GM18873 (cell line): ENCODE measurements around the gene TBX21.
"Not testable (repeated sequence)": the region's sequence is repeated elsewhere in the genome, so short reads cannot be mapped to it uniquely, and the experiment has no call there.

Source experiments
- ATAC-seq: cut with Tn5 transposase; IDR thresholded peaks from one replicate; pipeline ENCODE4 v1.9.1; 2021; ENCODE audit warnings: mild to moderate bottlenecking, moderate library complexity, moderate number of reproducible peaks; ENCODE audit not compliant: unreplicated experiment, low FRiP score

The TBX21 gene

DNA sequence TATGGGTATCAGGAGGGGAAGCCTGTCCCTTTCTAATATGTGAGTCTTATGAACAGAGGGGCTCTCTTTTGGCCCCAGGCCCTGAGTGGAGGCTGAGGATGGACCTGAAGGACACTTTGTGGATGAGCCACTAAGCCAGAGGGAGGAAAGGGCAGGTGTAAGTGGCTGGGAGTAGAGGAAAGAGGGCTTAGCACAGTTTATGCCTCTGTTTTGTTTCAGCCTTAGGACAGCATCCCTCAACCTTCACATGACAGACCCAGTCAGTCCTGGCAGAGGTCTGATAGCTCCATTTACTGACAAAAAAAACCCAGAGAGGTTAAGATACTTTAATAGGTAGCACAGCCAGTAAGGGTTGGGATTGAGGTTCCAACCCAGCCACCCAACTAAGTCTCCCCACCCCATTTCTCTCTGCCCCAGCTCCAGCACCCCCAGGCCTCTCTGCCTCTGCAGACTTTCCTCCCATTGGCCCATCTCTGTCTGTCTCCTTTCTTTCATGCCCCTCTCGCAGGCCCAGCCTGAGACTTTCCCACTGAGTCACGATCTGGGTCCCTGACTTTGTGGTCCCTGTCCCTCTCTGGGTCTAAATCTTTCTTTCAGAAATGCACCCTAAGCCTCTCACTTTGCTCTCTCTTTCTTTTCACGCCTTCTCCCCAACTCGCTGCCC is 4.7 kb upstream of the TBX21 start:
- ATAC-seq: no peak

DNA sequence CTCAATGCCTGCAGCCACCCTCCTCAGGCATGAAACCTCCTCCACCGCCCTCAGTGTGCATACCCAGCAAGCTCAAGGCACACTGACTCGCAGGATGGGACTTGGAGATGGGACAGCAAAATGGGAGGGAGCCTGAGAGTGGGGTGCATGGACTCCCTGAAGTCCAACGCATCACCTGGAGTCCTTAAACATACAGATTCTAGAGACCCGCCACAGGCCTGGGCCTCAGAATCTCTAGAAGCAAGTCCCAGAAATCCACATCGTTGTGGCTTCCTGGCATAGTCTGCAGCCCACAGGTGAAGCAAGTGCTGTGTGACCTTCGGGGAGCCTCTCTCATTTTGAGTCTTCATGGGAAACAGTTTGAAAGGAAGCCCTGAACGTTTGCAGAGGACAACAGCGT is 3.6 kb upstream of the TBX21 start:
- no peak for ATAC-seq

DNA sequence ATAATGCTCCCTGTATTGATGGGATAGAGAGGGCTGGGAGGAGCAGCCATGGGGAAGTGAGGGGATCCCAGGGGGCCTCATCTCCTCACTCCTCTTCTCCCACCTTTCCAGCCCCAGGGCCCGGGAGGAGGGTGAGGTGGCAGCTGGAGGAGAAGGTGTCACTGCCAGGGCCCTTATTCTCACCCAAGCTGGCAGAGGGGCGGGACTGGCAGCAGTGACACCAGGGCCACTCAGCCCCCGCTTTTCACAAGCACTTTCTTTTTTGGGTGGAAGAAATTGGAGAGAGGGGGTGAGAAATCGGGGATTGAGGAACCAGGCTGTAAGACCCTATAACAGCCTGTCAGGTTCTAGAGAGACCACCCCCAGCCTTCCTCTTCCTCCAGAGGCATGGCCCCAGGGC is 2.4 kb upstream of the TBX21 start:
- no peak for ATAC-seq

DNA sequence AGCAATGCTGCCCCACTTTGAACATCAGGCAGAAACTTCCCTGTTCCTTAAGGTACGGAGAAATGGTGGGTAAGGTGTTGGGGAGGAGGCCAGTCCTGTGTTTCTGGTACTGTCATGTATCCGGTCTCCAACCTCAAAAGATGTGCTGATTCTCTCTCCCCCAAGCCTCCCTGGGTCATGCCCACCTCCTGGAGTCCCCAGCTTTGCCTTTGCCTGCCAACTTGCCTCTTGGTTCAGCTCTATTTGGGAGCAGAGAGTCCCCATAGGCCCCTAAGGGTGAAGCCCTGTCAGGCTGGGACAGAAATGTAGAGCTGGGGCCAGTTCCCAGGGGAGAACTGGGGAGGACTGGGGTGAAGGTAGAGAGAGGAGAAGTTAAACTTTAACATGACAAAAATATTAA is 1.6 kb upstream of the TBX21 start:
- no peak for ATAC-seq

DNA sequence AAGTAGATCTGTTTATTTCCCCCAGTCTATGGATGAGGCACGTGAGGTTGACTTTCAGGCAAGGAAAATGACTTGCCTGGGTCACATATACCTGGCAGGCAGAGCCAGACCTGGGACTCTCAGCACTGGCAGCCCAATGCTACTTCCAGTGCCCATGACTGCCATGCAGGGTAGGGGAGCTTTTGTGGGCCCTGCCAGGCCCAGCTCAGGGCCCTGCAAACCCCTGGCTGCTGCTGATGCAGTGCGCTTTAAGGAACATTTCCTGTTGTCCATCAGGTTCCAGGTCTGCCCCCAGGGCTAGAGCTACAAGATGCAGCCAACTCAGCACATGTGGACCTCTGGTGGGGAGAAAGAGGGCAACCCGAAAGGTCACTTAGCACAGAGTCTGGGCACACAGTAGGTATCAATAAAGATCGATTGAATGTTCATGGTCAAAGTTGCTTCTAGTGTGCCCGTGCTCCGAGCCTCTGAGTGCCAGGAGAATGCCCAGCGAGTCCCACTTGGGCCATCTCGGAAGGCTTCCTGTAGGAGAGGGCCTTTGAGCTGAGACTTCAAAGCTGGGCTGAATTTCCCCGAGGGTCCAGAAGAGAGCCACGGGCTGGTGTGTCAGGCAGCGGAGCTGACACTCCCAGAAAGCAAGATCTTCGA is 513 bp upstream of the TBX21 start:
- ATAC-seq: no peak

DNA sequence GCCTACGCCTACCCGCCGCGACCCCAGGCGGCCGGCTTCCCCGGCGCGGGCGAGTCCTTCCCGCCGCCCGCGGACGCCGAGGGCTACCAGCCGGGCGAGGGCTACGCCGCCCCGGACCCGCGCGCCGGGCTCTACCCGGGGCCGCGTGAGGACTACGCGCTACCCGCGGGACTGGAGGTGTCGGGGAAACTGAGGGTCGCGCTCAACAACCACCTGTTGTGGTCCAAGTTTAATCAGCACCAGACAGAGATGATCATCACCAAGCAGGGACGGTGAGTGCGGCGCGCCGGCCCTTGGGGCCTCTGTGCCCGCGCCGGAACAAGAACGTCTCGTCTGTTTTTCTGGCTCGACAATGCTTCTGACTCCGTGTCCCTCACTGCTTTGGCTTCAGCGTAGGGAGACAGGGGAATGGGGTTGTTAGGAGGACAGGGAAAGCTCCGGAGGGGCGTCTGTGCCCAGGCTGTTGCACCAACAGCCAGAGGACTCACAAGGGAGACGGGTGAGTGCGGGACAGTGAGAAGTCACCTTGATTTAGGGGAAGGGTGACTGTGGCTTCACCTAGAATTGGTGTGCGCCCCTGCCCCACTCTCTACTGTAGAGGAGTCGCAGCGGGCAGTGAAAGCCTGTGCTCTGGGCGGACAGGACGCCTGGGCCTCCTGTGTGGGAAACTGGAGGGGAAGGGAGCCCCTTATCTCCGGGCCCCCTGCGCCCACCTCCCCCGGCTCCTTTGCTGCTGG is 806 bp downstream of the TBX21 start:
- ATAC-seq: no peak

DNA sequence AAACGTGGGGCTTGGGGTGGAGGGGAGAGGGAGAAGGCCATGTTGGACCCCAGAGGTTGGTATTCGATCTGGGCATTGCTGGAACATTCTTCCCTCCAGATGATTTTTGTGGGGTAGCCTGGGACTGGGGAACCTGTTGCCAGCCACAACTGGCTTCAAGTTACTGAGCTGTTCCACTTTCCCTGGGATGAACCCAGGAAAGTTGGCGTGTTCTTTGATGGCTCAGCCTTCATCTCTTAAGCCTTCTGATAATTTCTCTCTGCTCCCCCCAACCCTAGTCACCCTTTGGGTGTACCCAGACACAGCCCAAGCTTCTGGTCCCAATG is 2.1 kb downstream of the TBX21 start:
- ATAC-seq: no peak

DNA sequence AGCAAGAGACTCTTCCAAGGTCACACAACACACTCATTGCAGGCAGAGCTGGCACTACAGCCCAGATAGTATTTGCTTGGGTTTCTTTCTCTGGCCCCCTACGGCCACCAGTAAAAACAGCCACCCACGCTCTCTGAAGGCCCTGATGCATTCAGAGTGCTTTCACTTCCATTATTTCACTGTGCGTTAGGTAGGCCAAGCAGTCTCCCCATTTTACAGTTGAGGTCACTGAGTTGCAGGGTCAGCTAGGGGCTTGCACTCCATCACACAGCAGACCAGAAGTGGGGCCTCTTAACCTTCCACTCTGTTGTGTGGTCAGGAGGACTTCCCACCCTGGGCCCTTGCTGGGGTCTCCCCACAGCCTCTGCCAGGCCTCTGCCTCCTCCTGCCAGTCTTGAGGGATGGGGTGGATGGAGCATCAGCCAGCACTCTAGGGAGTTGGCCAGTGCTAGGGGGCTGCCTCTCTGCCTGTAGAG is 2.5 kb downstream of the TBX21 start:
- no peak for ATAC-seq

DNA sequence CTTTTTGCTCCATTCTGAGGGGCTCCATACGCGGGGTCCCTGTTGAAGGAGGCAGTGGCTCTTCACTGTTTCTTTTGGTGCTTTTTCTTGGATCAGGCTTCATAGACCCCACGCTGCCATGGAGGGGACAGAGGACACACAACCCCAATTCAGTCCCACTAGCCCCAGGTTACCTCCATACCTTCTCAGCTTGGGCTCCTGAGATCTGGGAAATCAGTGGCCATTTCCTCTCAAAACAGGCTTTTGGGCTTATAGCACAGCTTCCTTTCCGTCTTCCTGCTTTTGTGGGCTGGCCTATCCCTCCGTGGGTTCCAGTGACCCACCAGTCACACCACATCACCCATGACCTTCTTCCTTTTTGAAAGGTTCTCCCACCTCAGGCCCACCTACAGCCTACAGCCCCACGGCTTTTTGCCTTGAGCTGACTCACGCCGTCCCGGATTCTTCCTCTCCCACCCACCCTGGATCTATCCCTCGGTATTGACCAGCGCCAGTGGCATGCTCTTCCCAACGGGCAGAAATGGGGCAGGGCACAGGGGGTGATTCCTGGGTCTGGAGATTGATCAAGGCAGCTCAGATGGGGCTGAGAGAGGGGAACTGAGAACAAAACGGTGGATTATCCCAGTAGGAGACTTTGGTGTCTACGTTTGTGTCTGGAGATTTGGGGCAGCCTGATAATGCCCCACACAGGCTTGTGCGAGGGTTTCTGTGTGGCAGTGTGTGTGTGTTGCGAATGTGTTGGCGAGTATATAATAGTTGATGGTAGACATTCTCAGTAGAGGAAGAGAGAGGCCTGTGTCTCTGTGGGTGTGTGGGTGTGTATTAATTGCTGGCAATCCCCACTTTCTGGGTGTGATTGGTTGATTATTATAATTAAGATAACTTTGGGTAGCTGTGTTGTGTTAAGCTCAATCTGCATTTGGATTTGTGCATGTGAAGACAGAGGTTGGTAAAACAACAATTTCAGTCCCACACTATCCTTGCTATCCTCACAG is 3.8 kb downstream of the TBX21 start:
- no peak for ATAC-seq

DNA sequence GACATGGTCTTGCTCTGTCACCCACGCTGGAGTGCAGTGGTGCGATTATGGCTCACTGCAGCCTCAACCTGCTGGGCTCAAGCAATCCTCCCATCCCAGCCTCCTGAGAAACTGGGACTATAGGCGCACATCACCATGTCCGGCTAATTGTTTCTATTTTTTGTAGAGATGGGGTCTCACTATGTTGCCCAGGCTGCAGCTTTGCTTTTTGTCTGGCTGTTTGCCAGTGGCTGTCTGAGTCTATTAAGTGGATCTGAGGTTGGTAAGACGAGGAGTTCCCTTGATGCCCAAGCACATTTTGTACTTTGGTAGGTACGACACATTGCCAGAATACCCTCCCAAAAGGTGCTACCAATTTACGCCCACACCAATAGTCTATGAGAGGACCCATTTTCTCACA is 5.1 kb downstream of the TBX21 start:
- ATAC-seq: no peak

DNA sequence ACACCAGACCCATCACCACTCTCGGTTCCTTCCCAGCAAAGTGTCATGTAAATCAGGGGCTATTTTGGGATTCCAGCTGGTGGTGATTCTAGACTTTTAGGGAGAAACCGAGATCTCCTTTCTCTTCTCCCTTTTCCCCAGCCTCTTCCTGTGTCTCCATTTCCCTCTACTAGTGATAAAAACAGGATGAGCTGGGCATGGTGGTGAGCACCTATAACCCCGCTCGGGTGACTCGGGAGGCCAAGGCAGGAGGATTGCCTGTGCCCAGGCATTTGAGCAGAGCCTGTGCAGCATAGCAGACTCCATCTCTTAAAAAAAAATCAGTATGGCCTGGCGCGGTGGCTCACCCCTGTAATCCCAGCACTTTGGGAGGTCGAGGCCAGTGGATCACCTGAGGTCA is 6.1 kb downstream of the TBX21 start:
- no peak for ATAC-seq

DNA sequence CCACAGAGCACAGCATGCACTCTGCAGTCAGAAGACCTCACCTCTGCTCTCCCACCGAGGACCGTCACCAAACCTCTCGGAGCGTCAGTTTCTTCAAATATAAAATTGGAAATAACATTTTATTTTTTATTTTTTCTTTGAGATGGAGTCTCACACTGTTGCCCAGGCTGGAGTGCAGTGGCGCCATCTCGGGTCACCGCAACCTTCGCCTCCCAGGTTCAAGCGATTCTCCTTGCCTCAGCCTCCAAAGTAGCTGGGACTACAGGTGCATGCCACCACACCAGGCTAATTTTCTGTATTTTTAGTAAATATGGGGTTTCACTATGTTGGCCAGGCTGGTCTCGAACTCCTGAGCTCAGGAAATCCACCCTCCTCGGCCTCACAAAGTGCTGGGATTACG is 6.9 kb downstream of the TBX21 start:
- ATAC-seq: not testable (repeated sequence)

DNA sequence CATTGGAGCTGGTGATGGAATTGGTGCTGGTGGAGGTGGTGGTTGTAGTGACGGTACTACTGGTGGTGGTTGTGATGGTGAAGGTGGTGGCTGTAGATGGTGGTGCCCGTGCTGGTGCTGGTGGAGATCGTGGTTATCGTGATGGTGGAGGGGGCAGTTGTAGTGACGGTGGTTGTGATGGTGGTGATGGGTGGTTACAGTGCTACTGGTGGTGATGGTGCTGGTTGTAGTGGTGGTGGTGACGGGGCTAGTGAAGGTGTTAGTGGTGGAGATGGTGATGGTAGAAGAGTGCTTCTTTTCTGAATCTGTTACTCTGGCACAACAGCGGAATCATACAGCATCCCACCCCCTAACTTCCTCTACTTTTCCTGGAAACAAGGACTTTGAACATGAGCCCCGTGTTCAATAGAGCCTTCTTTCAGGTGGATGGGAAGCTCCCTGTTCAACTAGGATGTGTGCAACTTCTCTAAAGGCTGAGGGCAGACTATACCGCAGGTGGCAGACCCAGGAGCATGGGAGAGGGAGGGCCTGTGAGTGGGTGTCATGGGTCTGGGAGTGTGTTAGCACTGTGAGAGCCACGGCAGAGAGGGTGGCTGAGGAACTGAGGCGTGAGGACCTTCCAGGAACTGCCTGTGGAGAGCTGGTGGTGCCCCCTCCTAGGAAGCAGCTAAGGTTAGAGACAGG is 8.2 kb downstream of the TBX21 start:
- ATAC-seq: no peak

DNA sequence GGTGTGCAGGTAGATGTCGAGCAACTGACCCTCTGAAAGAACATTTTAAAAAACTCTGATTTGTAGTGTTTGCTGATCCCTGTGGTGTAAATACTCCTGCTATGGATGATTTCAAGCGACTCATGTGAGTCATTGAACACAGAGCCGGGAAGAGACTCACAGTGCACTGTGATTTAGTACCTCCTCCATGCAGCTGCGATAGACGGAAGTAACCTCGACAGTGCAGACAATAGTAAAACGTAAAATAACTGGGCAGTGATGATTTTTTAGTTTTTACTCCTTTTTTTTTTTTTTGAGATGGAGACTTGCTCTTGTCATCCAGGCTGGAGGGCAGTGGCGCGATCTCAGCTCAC is 8.7 kb downstream of the TBX21 start:
- ATAC-seq: no peak

DNA sequence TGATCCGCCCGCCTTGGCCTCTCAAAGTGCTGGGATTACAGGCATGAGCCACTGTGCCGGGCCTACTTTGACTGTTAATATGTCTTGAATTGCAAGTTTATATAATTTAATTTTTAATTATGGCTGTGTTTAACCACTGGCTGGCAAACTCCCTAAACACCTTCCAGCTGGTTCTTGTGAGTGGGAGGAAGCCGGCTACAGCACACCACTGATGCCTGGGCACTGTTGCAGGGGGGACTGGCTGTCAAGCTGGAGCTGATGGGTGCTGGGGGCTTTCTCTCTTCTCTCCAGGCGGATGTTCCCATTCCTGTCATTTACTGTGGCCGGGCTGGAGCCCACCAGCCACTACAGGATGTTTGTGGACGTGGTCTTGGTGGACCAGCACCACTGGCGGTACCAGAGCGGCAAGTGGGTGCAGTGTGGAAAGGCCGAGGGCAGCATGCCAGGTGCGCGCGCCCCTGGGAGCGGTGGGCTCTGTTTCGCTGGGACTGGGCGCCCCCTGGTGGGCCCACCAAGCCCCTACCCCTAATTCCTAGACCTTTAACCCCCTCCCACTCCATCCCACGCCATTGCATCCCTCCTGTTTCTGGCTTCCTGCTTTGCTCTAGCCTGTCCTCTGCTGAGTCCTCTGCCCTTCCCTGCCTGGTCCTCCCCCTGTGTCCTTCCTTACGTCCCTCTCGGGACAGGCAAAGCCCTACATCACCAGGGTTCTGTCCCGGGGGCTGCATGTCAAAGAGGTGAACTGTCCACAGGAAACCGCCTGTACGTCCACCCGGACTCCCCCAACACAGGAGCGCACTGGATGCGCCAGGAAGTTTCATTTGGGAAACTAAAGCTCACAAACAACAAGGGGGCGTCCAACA is 9.5 kb downstream of the TBX21 start:
- ATAC-seq: no peak

DNA sequence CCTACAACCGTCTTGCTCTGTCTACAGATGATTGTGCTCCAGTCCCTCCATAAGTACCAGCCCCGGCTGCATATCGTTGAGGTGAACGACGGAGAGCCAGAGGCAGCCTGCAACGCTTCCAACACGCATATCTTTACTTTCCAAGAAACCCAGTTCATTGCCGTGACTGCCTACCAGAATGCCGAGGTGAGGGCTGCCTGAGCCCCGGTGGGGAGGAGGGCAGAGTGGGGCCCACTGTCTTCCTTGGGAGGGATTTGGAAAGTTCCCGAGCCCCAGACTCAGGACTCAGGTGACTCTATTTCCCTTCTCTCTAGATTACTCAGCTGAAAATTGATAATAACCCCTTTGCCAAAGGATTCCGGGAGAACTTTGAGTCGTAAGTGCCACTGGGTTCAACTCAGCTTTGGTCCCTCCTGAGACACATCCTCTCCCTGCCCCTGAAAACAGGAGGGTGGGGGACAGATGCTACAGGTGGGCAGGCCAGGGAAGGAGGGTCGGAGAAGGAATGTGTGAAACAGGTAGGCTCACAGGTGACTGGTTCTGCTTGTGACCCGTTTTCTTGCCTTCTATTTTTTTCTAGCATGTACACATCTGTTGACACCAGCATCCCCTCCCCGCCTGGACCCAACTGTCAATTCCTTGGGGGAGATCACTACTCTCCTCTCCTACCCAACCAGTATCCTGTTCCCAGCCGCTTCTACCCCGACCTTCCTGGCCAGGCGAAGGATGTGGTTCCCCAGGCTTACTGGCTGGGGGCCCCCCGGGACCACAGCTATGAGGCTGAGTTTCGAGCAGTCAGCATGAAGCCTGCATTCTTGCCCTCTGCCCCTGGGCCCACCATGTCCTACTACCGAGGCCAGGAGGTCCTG is 11.4 kb downstream of the TBX21 start:
- ATAC-seq: no peak

DNA sequence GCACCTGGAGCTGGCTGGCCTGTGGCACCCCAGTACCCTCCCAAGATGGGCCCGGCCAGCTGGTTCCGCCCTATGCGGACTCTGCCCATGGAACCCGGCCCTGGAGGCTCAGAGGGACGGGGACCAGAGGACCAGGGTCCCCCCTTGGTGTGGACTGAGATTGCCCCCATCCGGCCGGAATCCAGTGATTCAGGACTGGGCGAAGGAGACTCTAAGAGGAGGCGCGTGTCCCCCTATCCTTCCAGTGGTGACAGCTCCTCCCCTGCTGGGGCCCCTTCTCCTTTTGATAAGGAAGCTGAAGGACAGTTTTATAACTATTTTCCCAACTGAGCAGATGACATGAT is 12.0 kb downstream of the TBX21 start:
- ATAC-seq: no peak

DNA sequence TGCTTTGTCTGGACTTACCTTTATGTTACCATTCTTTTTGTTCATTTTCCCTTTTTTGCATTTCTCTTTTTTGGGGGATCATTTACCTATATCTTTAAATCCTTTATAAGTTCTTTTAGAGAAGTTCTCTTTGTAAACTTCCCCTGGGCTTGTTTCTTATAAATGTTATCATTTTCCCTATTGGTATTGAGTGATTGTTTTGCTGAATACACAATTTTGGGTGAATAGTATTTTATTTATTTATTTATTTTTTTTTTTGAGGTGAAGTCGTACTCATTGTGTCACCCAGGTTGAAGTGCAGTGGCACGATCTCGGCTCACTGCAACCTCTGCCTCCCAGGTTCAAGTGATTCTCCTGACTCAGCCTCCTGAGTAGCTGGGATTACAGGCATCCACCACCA is 18.4 kb downstream of the TBX21 start:
- ATAC-seq: no peak

DNA sequence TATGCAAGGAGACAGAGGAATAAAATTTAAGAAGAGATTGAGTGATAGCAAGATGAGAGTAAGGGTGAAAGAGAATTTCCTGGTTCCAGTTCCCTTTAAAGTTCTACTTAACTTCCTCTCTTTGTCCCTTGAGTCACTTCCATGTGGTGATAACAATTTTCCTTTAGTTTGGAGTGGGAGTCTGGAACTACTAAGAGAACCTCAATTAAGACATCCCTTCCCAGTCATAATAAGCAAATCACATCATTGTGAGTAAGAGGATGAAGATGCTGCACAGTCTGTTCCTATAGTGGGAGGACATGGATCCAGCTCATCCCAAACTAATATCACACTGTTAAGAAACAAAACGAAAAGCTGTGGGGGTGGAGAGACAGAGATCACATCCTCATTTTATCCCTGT is 24.4 kb downstream of the TBX21 start:
- no peak for ATAC-seq
